GM12891 (cell line): Measurements from ENCODE around the gene PLEKHM2.
A peak's percentile ranks its signal among the peaks of the same experiment; 100 is the strongest.

Experiments
- DNase-seq: peaks from one replicate; pipeline ENCODE4 v3.0.0; 2011; ENCODE audit warnings: low spot score; ENCODE audit not compliant: insufficient read length
- FAIRE-seq: peaks from 2 replicates; lab custom pipeline; 2011; peaks lifted over from hg19 to GRCh38; lab: Jason Lieb, UNC
- PAX5 ChIP-seq: IDR thresholded peaks from 2 replicates; pipeline ENCODE4 v1.6.1; 2011; ENCODE audit warnings: low read length, moderate library complexity, mild to moderate bottlenecking; ENCODE audit not compliant: insufficient read depth, severe bottlenecking
- POLR2A ChIP-seq: IDR thresholded peaks from 2 replicates; pipeline ENCODE4 v1.6.1; 2011; ENCODE audit warnings: low read depth, low read length, control low read depth
- POLR2AphosphoS5 ChIP-seq: IDR thresholded peaks from 2 replicates; pipeline ENCODE4 v1.6.1; 2011; ENCODE audit warnings: low read depth, low read length, control low read depth
- POU2F2 ChIP-seq: IDR thresholded peaks from 2 replicates; pipeline ENCODE4 v1.6.1; 2011; ENCODE audit warnings: low read depth, mild to moderate bottlenecking, control low read depth, low read length, moderate library complexity
- SPI1 ChIP-seq: IDR thresholded peaks from 2 replicates; pipeline ENCODE4 v1.6.1; 2011; ENCODE audit warnings: low read depth, low read length, control low read depth
- TAF1 ChIP-seq: IDR thresholded peaks from 2 replicates; pipeline ENCODE4 v1.6.1; 2011; ENCODE audit warnings: low read depth, low read length, control low read depth

PLEKHM2 gene

GRCh38 chr1:15681349-15682292, 2.5 kb upstream of the PLEKHM2 start:
- DNase-seq (no peak), FAIRE-seq (peak; percentile 45)
- no peak for TF ChIP-seq POLR2AphosphoS5
- no peak for TF ChIP-seq POLR2A
- TF ChIP-seq SPI1, result no peak
- no peak for TF ChIP-seq POU2F2
- TF ChIP-seq TAF1, result no peak
- no peak for TF ChIP-seq PAX5

GRCh38 chr1:15682936-15683341, 1.2 kb upstream of the PLEKHM2 start:
- TF ChIP-seq POLR2AphosphoS5 (no peak), POU2F2 (no peak), PAX5 (no peak), POLR2A (no peak), TAF1 (no peak), SPI1 (no peak)
- DNase-seq, result no peak
- no peak for FAIRE-seq

GRCh38 chr1:15683345-15684039, 628 bp upstream of the PLEKHM2 start:
- DNase-seq (no peak), FAIRE-seq (no peak)
- TF ChIP-seq PAX5, result no peak
- no peak for TF ChIP-seq TAF1
- TF ChIP-seq POLR2A, result no peak
- TF ChIP-seq SPI1, result no peak
- TF ChIP-seq POLR2AphosphoS5, result no peak
- no peak for TF ChIP-seq POU2F2

DNA sequence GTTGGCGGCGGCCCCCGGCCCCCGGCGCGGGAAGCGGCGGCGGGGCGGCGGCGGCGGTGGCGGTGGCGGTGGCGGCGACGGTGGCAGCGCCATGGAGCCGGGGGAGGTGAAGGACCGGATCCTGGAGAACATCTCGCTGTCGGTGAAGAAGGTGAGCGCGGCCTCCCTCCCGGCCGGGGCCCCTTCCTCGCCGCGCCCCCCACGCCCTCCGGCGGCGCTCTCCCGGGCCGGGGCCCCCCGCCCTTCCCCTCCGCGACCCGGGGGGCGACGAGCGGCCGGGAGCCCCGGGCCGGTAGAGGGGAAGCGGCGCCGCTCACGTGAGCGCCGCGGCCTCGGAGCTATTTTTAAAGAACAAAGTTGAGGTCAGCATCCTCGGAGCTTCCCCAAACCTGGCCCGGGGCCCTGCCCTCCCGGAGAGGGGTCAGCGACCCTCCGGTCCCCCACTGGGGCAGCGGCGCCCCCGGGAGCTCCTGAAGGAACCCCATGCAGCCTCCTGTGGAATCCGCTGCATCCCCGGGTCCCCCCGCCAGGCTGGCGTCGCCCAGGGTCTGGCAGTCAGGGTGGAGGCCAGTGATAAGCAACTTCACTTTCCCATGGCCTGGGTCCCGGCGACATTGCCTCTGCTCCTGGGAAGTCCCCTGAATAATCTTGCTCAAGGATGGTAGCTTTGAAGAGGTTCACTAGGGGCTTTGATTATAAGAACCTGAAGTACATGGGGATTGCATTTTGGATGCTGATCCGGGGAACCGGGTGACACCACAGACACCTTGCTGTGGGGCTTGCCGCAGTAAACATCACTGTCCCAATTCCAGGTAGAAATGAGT, 560 bp downstream of the PLEKHM2 start:
- FAIRE-seq (peak; percentile 69), DNase-seq (peak; percentile 49)
- no peak for TF ChIP-seq POU2F2
- TF ChIP-seq PAX5, result no peak
- no peak for TF ChIP-seq POLR2AphosphoS5
- no peak for TF ChIP-seq POLR2A

GRCh38 chr1:15685820-15686219, 1.7 kb downstream of the PLEKHM2 start:
- no peak for DNase-seq
- no peak for FAIRE-seq
- TF ChIP-seq PAX5, result no peak
- TF ChIP-seq TAF1, result no peak
- no peak for TF ChIP-seq POLR2A

GRCh38 chr1:15687446-15687845, 3.3 kb downstream of the PLEKHM2 start:
- DNase-seq (no peak), FAIRE-seq (peak; percentile 48)
- TF ChIP-seq PAX5, result no peak
- TF ChIP-seq TAF1, result no peak
- TF ChIP-seq SPI1, result no peak
- TF ChIP-seq POLR2A, result no peak
- no peak for TF ChIP-seq POU2F2
- no peak for TF ChIP-seq POLR2AphosphoS5

DNA sequence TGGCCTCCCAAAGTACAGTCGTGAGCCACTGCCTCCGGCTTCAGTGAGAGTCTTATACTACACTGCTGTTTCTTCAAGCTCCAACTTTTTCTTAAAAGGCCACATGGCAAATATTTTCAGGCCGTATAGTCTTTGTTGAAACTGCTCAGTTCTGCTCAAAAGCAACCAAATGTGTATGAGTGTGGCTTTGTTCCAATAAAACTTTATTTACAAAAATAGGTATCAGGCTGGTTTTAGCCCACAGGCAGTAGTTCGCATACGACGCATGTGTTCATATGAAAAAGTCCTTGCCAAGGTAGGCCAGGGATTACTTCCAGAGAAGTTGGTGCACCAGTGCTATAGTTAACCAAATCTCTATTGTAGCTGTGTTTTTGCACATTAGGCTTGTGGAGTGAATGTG, 6.2 kb downstream of the PLEKHM2 start:
- TF ChIP-seq POU2F2 (no peak), POLR2A (no peak), TAF1 (no peak), SPI1 (no peak), POLR2AphosphoS5 (no peak), PAX5 (no peak)
- DNase-seq, result no peak
- no peak for FAIRE-seq

DNA sequence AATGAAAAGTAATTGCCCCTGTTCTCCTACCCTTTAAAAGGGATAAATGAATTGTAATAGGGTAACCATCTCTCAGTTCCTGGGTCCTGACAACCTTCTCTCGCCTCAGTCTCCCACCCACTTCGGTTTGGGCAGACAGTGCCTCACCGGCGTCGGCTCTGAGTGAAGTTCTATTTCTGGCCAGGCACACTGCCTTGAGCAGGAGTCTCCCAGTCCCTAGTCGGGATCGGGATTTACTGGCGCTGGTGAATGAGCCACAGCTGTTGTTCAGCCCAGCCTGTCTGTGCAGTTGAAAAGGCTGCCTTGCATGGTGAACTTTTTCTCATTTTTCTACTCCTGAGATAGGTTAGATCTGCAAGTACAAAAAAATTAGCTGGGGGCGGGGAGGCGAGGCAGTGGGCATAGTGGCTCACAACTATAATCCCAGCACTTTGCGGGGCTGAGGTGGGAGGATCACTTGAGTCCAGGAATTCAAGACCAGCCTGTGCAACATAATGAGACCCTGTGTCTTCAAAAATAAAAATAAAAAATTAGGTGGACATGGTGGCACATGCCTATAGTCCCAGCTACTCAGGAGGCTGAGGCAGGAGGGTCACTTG, 7.4 kb downstream of the PLEKHM2 start:
- no peak for FAIRE-seq
- TF ChIP-seq POLR2A (no peak), SPI1 (no peak), POLR2AphosphoS5 (no peak), TAF1 (no peak), PAX5 (no peak), POU2F2 (no peak)
- no peak for DNase-seq
